SU-DHL-6 (cell line): ENCODE results near the gene RPP14.

Experiments
- H2AFZ ChIP-seq: fragments of 200-600 bp; sonication (generic); 2 replicates; pipeline ENCODE4 v1.6.1; 2014; ENCODE audit warnings: low read depth, mild to moderate bottlenecking, moderate library complexity, mixed read lengths, antibody characterized with exemption, low read length; ENCODE audit not compliant: severe bottlenecking
- H3F3A ChIP-seq: fragments of 200-600 bp; shearing (Covaris generic); 2 replicates; pipeline ENCODE4 v1.6.0; 2016; ENCODE audit warnings: antibody characterized with exemption, mild to moderate bottlenecking; ENCODE audit not compliant: insufficient read depth
- H3K27ac ChIP-seq: fragments of 200-600 bp; sonication (generic); 2 replicates; pipeline ENCODE4 v1.5.1; 2016; ENCODE audit warnings: low read depth, mild to moderate bottlenecking, low read length, moderate library complexity, mixed read lengths
- H3K27me3 ChIP-seq: fragments of 200-600 bp; sonication (generic), shearing (Covaris generic); 2 replicates; pipeline ENCODE4 v1.6.0; 2014; ENCODE audit warnings: mild to moderate bottlenecking, low read length
- H3K36me3 ChIP-seq: fragments of 200-600 bp; sonication (generic); 2 replicates; pipeline ENCODE4 v1.6.1; 2014; ENCODE audit warnings: mild to moderate bottlenecking, low read length, mixed read lengths
- H3K4me2 ChIP-seq: fragments of 300-600, 200-600 bp; shearing (Covaris generic), sonication (generic); 2 replicates; pipeline ENCODE4 v1.6.0; 2014; ENCODE audit warnings: low read length, low read depth, mild to moderate bottlenecking; ENCODE audit not compliant: poor library complexity, severe bottlenecking
- H3K4me3 ChIP-seq: fragments of 200-600 bp; sonication (generic); 2 replicates; pipeline ENCODE4 v1.5.1; 2014; ENCODE audit warnings: antibody characterized with exemption, low read length, mild to moderate bottlenecking, mixed read lengths; ENCODE audit not compliant: insufficient read depth, poor library complexity, severe bottlenecking
- H3K79me2 ChIP-seq: fragments of 200-600 bp; sonication (generic); 2 replicates; pipeline ENCODE4 v1.6.1; 2014; ENCODE audit warnings: mild to moderate bottlenecking, low read length, moderate library complexity; ENCODE audit not compliant: insufficient read depth
- H3K9ac ChIP-seq: fragments of 200-600 bp; sonication (generic); 2 replicates; pipeline ENCODE4 v1.7.0; 2014; ENCODE audit warnings: mild to moderate bottlenecking, low read length
- H3K9me2 ChIP-seq: fragments of 200-600 bp; sonication (generic); replicated peaks from 2 replicates; pipeline ENCODE4 v1.6.1; 2014; ENCODE audit warnings: low read length; ENCODE audit not compliant: insufficient read depth
- H3K9me3 ChIP-seq: fragments of 200-600 bp; sonication (generic); 2 replicates; pipeline ENCODE4 v1.6.1; 2014; ENCODE audit warnings: low read length, mixed read lengths; ENCODE audit not compliant: insufficient read depth
- H4K20me1 ChIP-seq: fragments of 200-600 bp; sonication (generic); 2 replicates; pipeline ENCODE4 v1.6.1; 2014; ENCODE audit warnings: low read depth, mild to moderate bottlenecking, antibody characterized with exemption, low read length, moderate library complexity, mixed read lengths
- CTCF ChIP-seq: fragments of 200-600 bp; sonication (generic); IDR thresholded peaks from one replicate; pipeline ENCODE4 v1.5.1; 2017; ENCODE audit warnings: antibody characterized with exemption, mild to moderate bottlenecking, low read length, moderate library complexity; ENCODE audit not compliant: insufficient read depth, poor library complexity, severe bottlenecking
- EZH2phosphoT487 ChIP-seq: fragments of 200-600 bp; sonication (generic), shearing (Covaris generic); conservative IDR thresholded peaks from 2 replicates; pipeline ENCODE4 v1.6.1; 2018; ENCODE audit warnings: mild to moderate bottlenecking, antibody characterized with exemption, low read length, moderate library complexity, mixed read lengths

RPP14 gene

DNA sequence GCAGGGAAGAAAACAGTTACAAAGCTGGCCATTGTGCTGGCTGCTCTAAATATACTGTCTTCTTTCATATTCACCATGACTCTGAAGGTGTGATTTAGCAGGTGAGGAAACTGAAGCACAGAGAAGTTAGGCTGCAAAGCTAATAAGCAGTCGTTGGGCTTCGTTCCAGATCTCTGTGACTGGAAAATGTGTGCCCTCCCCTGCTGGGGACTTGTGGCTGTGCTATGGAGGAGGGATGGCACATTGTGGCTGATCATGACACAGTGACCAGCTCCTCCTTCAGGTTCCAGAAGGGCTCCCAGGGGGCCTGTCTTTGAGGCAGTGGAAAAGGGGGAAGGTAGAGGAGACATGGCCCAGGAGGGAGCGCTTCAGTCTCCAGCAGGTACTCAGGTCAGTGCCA is 45.9 kb downstream of the RPP14 start:
- H4K20me1 ChIP-seq = no peaks in the 10 kb centered on the region
- peak overlapping the region; percentile 98 for H3K27ac ChIP-seq

GRCh38 chr3:58352626-58353025 is 46.6 kb downstream of the RPP14 start:
- Histone ChIP-seq H3K4me3 (peak overlapping the region; percentile 33), H3K36me3 (no peaks in the 10 kb centered on the region), H3K79me2 (peaks cover 76% of the 10 kb centered on the region), H3K4me2 (peak overlapping the region; percentile 81), H3F3A (peaks cover 93% of the 10 kb centered on the region), H2AFZ (no peak overlapping the region), H3K27me3 (no peaks in the 10 kb centered on the region), H3K9ac (peak overlapping the region; percentile 64), H3K9me2 (no peaks in the 10 kb centered on the region), H3K9me3 (no peaks in the 10 kb centered on the region), H3K27ac (peak overlapping the region; percentile 98), H4K20me1 (no peaks in the 10 kb centered on the region)
- TF ChIP-seq CTCF (no peak), EZH2phosphoT487 (no peak)

More for the DNA sequence above, 45.9 kb downstream of the RPP14 start:
- Histone ChIP-seq H3K4me2 (peak overlapping the region; percentile 81), H3K9ac (peak overlapping the region; percentile 64), H3K27me3 (no peaks in the 10 kb centered on the region), H3K36me3 (no peaks in the 10 kb centered on the region), H3K4me3 (peak overlapping the region; percentile 33), H3K79me2 (peaks cover 76% of the 10 kb centered on the region), H2AFZ (no peak overlapping the region), H3F3A (peaks cover 95% of the 10 kb centered on the region), H3K9me3 (no peaks in the 10 kb centered on the region), H3K9me2 (no peaks in the 10 kb centered on the region)
- TF ChIP-seq CTCF (peak; percentile 10), EZH2phosphoT487 (no peak)

DNA sequence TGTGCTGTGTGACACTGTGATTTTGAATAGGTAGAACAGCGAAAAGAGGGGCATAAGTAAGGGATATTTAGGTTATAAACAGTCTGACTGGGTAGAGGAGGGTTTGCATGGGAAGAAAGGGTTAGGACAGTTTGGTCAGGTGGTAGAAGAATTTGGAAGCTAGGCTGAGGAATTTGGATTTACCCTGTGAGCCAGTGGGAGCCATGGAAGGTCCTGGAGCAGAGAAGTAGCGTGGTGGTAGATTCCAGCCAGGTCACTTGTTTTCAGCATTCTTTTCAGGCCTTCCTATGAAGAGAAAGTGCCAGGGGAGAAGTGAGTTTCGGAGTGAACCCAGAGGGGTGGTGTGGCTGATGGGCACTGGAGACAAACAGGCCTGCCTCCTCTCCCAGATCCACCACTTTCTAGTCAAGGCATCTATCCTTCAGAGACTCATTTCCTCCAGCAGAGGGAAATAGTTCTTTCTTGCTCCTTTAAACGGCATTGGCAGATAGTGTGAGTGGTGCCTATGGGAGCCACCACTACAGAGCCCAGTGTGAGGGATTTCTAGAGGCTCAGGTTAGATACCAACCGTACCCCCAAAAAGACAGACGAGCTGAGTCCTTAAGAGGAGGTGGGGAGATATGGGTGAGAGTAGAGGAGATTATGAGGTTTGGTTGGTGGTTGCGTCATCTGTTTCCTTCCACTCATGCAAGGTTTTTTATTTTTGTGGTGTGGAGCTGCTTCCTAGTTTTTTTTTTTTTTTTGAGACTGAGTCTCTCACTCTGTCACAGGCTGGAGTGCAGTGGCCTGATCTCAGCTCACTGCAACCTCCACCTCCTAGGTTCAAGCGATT is 47.9 kb downstream of the RPP14 start:
- Histone ChIP-seq H3K27me3 (no peaks in the 10 kb centered on the region), H3K27ac (peak overlapping the region; percentile 98), H3K36me3 (no peaks in the 10 kb centered on the region), H3K4me3 (peak overlapping the region; percentile 19), H3K9me2 (no peaks in the 10 kb centered on the region), H3K9ac (peak overlapping the region; percentile 64), H3F3A (peaks cover 80% of the 10 kb centered on the region), H3K79me2 (peaks cover 78% of the 10 kb centered on the region), H2AFZ (no peak overlapping the region), H3K4me2 (peak overlapping the region; percentile 81), H3K9me3 (no peaks in the 10 kb centered on the region), H4K20me1 (no peaks in the 10 kb centered on the region)
- no peak for TF ChIP-seq CTCF
- TF ChIP-seq EZH2phosphoT487 = no peak
